NCI-H1694 (cell line): ENCODE results near the gene STRAP.
"Not testable (repeated sequence)": the region's sequence is repeated elsewhere in the genome, so short reads cannot be mapped to it uniquely, and the experiment has no call there.

Experiments
- DNase-seq: peaks from one replicate; lab custom pipeline; 2025; lab: John Stamatoyannopoulos, UW

STRAP gene

GRCh38 chr12:15924956-15925355, 42.8 kb downstream of the STRAP start:
- DNase-seq = no peak

GRCh38 chr12:15928346-15928745, 46.2 kb downstream of the STRAP start:
- DNase-seq = no peak

- no peak for DNase-seq
Measured at GRCh38 chr12:15928870-15929571, 46.8 kb downstream of the STRAP start.

- no peak for DNase-seq
Measured at GRCh38 chr12:15931590-15932053, 49.4 kb downstream of the STRAP start.

GRCh38 chr12:15932327-15932726, 50.1 kb downstream of the STRAP start:
- DNase-seq = no peak

- no peak for DNase-seq
Measured at GRCh38 chr12:15932971-15933370, 50.8 kb downstream of the STRAP start.

GRCh38 chr12:15933751-15934150, 51.6 kb downstream of the STRAP start:
- DNase-seq = no peak

GRCh38 chr12:15936751-15937150, 54.6 kb downstream of the STRAP start:
- no peak for DNase-seq

- DNase-seq = no peak
Measured at GRCh38 chr12:15937902-15938301, 55.7 kb downstream of the STRAP start.

- DNase-seq = no peak
Measured at GRCh38 chr12:15939111-15939510, 56.9 kb downstream of the STRAP start.

GRCh38 chr12:15942475-15942874, 60.3 kb downstream of the STRAP start:
- DNase-seq = no peak

GRCh38 chr12:15943519-15943918, 61.3 kb downstream of the STRAP start:
- not testable (repeated sequence) for DNase-seq

- not testable (repeated sequence) for DNase-seq
Measured at GRCh38 chr12:15948461-15948860, 66.3 kb downstream of the STRAP start.
